ENCODE measurements around the gene ACSS1. TPM values are rescaled to one million over a fixed set of nuclear protein-coding genes. Genes with fewer than 3 reads are reported as not detected.

The ACSS1 gene
- total and polyA plus RNA-seq, 2 experiments from 2014 or later = 1.3 to 4.1 TPM

GRCh38 chr20:25099601-25100140 lies 41.7 kb upstream of the ACSS1 start:
- no peaks in the 10 kb centered on the region for H3K79me2 ChIP-seq (replicated peaks; ENCODE audit: insufficient read depth)
- H3F3A ChIP-seq (replicated peaks; ENCODE audit: low read depth) = no peaks in the 10 kb centered on the region
- no peaks in the 10 kb centered on the region for H3K4me1 ChIP-seq (ENCODE audit: insufficient read depth)
- no peak overlapping the region for H3K27ac Mint-ChIP-seq
- no peak overlapping the region for H3K4me3 Mint-ChIP-seq
- DNase-seq (ENCODE audit: low spot score) = no peak
- H3K27ac ChIP-seq (ENCODE audit: low read depth) = no peak overlapping the region
- no peak overlapping the region for H3K4me2 ChIP-seq
- no peaks in the 10 kb centered on the region for H3K27me3 ChIP-seq (ENCODE audit: insufficient read depth)
- no peaks in the 10 kb centered on the region for H3K36me3 Mint-ChIP-seq (ENCODE audit: low read depth)
- no peaks in the 10 kb centered on the region for H3K4me1 Mint-ChIP-seq
- ATAC-seq = no peak
- no peaks in the 10 kb centered on the region for H4K20me1 ChIP-seq (replicated peaks; ENCODE audit: insufficient read depth)
- no peak overlapping the region for H2AFZ ChIP-seq
- H3K36me3 ChIP-seq (ENCODE audit: insufficient read depth) = no peaks in the 10 kb centered on the region
- no peaks in the 10 kb centered on the region for H3K9me2 ChIP-seq (ENCODE audit: insufficient read depth)
- H3K27me3 Mint-ChIP-seq (ENCODE audit: insufficient read depth, low read depth, poor library complexity) = no peaks in the 10 kb centered on the region
- no peak overlapping the region for H3K4me3 ChIP-seq
- H3K9me3 Mint-ChIP-seq = peaks cover 3% of the 10 kb centered on the region; the same call in 2 of the 3 replicates
- TF ChIP-seq CREB1 (CRISPR knock-in tag; IDR thresholded peaks at IDR 0.05; ENCODE audit: low read depth) (no peak), ZNF331 (CRISPR knock-in tag; IDR thresholded peaks at IDR 0.05; ENCODE audit: low read depth) (no peak), JUNB (IDR thresholded peaks at IDR 0.05; ENCODE audit: unreplicated experiment) (no peak), STAT1 (IDR thresholded peaks at IDR 0.05; ENCODE audit: unreplicated experiment) (no peak), EZH2 (IDR thresholded peaks at IDR 0.05; ENCODE audit: low read depth, unreplicated experiment) (no peak), POLR2AphosphoS5 (IDR thresholded peaks at IDR 0.05; ENCODE audit: low read depth) (no peak), ZNF462 (CRISPR knock-in tag; IDR thresholded peaks at IDR 0.05) (no peak), ETS1 (IDR thresholded peaks at IDR 0.05) (no peak), NANOG (IDR thresholded peaks at IDR 0.05; ENCODE audit: borderline replicate concordance) (no peak), ZNF114 (CRISPR knock-in tag; IDR thresholded peaks at IDR 0.05) (no peak), REST (IDR thresholded peaks at IDR 0.05; ENCODE audit: unreplicated experiment) (no peak), EZH2phosphoT487 (IDR thresholded peaks at IDR 0.05; ENCODE audit: unreplicated experiment) (no peak), CTCF (conservative IDR thresholded peaks at IDR 0.05; ENCODE audit: low read depth in 2 of 2) (no peak)
